HuH-7.5 (cell line): ENCODE data around the gene CD38.
"Not testable (repeated sequence)": the region's sequence is repeated elsewhere in the genome, so short reads cannot be mapped to it uniquely, and the experiment has no call there.

ENCODE experiments used
- DNase-seq: peaks from one replicate; pipeline ENCODE4 v3.0.0; 2011; ENCODE audit warnings: low spot score

The CD38 gene

GRCh38 chr4:15762460-15762859 is 15.7 kb upstream of the CD38 start:
- not testable (repeated sequence) for DNase-seq

GRCh38 chr4:15765391-15765790 is 12.7 kb upstream of the CD38 start:
- no peak for DNase-seq

- no peak for DNase-seq
These were observed 12.0 kb upstream of the CD38 start for GRCh38 chr4:15765910-15766697.

GRCh38 chr4:15766821-15767220 is 11.3 kb upstream of the CD38 start:
- DNase-seq, result no peak

- DNase-seq, result no peak
These were observed 8.9 kb upstream of the CD38 start for GRCh38 chr4:15769202-15769601.

- DNase-seq, result no peak
These were observed 6.7 kb upstream of the CD38 start for GRCh38 chr4:15771216-15772058.

- no peak for DNase-seq
These were observed 4.1 kb upstream of the CD38 start for GRCh38 chr4:15774020-15774420.

- no peak for DNase-seq
These were observed 1.1 kb upstream of the CD38 start for GRCh38 chr4:15776871-15777648.

GRCh38 chr4:15777697-15778288 is 335 bp upstream of the CD38 start:
- DNase-seq, result no peak

- DNase-seq, result peak; percentile 91
These were observed 1.2 kb downstream of the CD38 start for GRCh38 chr4:15779306-15779705.

GRCh38 chr4:15779809-15780208 is 1.7 kb downstream of the CD38 start:
- DNase-seq, result no peak

- DNase-seq, result no peak
These were observed 3.4 kb downstream of the CD38 start for GRCh38 chr4:15781427-15782095.

GRCh38 chr4:15783676-15784075 is 5.5 kb downstream of the CD38 start:
- DNase-seq, result no peak

- no peak for DNase-seq
These were observed 7.0 kb downstream of the CD38 start for GRCh38 chr4:15784959-15785634.

GRCh38 chr4:15786743-15787142 is 8.6 kb downstream of the CD38 start:
- no peak for DNase-seq

- DNase-seq, result no peak
These were observed 14.8 kb downstream of the CD38 start for GRCh38 chr4:15792974-15793373.

- no peak for DNase-seq
These were observed 15.6 kb downstream of the CD38 start for GRCh38 chr4:15793506-15794363.

- DNase-seq, result no peak
These were observed 16.3 kb downstream of the CD38 start for GRCh38 chr4:15794426-15794825.

GRCh38 chr4:15794905-15795304 is 16.8 kb downstream of the CD38 start:
- DNase-seq, result no peak

- no peak for DNase-seq
These were observed 19.2 kb downstream of the CD38 start for GRCh38 chr4:15797320-15797719.
